ENCODE data around the gene SRSF9.

SRSF9 gene

DNA sequence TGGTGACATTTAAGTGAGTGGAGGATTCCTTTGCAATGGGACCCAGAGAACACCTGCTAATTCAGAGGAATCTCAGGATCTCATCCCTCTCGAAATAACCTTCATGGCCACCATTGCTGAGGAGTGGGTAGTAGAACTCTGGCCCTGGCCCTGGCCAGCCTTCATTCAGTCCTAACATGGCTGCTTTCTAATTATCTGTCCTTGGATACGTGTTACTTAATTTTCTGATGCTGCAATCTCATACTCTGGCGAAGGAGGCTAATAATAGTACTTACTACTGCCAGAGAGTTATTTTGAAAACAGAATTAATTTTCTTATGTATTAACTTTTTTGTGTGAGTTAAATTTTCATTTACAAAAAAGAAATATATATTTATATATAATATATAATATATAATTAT is 43.8 kb downstream of the SRSF9 start:
- TF ChIP-seq, protein P1, sequence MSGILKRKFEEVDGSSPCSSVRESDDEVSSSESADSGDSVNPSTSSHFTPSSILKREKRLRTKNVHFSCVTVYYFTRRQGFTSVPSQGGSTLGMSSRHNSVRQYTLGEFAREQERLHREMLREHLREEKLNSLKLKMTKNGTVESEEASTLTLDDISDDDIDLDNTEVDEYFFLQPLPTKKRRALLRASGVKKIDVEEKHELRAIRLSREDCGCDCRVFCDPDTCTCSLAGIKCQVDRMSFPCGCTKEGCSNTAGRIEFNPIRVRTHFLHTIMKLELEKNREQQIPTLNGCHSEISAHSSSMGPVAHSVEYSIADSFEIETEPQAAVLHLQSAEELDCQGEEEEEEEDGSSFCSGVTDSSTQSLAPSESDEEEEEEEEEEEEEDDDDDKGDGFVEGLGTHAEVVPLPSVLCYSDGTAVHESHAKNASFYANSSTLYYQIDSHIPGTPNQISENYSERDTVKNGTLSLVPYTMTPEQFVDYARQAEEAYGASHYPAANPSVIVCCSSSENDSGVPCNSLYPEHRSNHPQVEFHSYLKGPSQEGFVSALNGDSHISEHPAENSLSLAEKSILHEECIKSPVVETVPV (CRISPR knock-in tag; IDR thresholded peaks at IDR 0.05): no peak
- TF ChIP-seq, protein P2, sequence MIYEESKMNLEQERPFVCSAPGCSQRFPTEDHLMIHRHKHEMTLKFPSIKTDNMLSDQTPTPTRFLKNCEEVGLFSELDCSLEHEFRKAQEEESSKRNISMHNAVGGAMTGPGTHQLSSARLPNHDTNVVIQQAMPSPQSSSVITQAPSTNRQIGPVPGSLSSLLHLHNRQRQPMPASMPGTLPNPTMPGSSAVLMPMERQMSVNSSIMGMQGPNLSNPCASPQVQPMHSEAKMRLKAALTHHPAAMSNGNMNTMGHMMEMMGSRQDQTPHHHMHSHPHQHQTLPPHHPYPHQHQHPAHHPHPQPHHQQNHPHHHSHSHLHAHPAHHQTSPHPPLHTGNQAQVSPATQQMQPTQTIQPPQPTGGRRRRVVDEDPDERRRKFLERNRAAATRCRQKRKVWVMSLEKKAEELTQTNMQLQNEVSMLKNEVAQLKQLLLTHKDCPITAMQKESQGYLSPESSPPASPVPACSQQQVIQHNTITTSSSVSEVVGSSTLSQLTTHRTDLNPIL (CRISPR knock-in tag; IDR thresholded peaks at IDR 0.05; ENCODE audit: low read depth): no peak
- no peak for TF ChIP-seq PPARA (CRISPR knock-in tag; IDR thresholded peaks at IDR 0.05; ENCODE audit: borderline replicate concordance)
- TF ChIP-seq, protein P3, sequence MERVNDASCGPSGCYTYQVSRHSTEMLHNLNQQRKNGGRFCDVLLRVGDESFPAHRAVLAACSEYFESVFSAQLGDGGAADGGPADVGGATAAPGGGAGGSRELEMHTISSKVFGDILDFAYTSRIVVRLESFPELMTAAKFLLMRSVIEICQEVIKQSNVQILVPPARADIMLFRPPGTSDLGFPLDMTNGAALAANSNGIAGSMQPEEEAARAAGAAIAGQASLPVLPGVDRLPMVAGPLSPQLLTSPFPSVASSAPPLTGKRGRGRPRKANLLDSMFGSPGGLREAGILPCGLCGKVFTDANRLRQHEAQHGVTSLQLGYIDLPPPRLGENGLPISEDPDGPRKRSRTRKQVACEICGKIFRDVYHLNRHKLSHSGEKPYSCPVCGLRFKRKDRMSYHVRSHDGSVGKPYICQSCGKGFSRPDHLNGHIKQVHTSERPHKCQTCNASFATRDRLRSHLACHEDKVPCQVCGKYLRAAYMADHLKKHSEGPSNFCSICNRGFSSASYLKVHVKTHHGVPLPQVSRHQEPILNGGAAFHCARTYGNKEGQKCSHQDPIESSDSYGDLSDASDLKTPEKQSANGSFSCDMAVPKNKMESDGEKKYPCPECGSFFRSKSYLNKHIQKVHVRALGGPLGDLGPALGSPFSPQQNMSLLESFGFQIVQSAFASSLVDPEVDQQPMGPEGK (CRISPR knock-in tag; IDR thresholded peaks at IDR 0.05; ENCODE audit: borderline replicate concordance): no peak
- TF ChIP-seq ESRRG (CRISPR knock-in tag; IDR thresholded peaks at IDR 0.05): no peak
- TF ChIP-seq SNAI2 (CRISPR knock-in tag; IDR thresholded peaks at IDR 0.05): no peak
- TF ChIP-seq TOX (CRISPR knock-in tag; IDR thresholded peaks at IDR 0.05; ENCODE audit: borderline replicate concordance): no peak
- TF ChIP-seq, protein P4, sequence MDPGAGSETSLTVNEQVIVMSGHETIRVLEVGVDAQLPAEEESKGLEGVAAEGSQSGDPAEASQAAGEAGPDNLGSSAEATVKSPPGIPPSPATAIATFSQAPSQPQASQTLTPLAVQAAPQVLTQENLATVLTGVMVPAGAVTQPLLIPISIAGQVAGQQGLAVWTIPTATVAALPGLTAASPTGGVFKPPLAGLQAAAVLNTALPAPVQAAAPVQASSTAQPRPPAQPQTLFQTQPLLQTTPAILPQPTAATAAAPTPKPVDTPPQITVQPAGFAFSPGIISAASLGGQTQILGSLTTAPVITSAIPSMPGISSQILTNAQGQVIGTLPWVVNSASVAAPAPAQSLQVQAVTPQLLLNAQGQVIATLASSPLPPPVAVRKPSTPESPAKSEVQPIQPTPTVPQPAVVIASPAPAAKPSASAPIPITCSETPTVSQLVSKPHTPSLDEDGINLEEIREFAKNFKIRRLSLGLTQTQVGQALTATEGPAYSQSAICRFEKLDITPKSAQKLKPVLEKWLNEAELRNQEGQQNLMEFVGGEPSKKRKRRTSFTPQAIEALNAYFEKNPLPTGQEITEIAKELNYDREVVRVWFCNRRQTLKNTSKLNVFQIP (CRISPR knock-in tag; IDR thresholded peaks at IDR 0.05; ENCODE audit: borderline replicate concordance, low read depth): no peak
- TF ChIP-seq GLIS3 (CRISPR knock-in tag; IDR thresholded peaks at IDR 0.05): no peak
- TF ChIP-seq OSR1 (CRISPR knock-in tag; IDR thresholded peaks at IDR 0.05): no peak
- no peak for TF ChIP-seq BACH2 (CRISPR knock-in tag; IDR thresholded peaks at IDR 0.05; ENCODE audit: borderline replicate concordance)
- no peak for TF ChIP-seq ZNF8 (CRISPR knock-in tag; IDR thresholded peaks at IDR 0.05)
- no peak for TF ChIP-seq ZNF565 (CRISPR knock-in tag; conservative IDR thresholded peaks at IDR 0.05; ENCODE audit: low read depth)
- no peak for TF ChIP-seq ZFP30 (CRISPR knock-in tag; IDR thresholded peaks at IDR 0.05)
- ATAC-seq: no peak

DNA sequence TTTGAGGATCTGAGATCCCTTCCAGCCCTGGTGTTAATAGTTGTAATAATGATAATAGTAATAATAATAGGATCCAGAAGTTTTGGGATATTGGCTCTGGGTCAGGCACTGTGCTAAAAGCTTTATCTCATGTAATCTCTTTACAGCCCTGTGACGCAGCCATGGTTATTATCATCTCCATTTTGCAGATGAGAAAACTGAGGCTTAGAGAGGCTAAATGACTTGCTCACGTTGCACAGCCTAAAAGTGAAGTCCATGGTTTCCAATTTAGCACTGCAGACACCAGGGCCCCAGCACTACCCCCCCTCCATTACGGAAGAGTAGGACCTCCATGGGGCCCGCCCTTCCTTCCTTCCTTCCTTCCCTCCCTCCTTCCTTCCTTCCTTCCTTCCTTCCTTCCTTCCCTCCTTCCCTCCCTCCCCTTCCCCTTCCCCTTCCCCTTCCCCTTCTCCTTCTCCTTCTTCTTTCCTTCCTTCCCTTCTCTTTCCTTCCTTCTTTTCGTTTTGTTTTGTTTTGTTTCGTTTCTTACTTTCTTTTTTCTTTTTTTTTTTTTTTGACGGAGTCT is 46.6 kb downstream of the SRSF9 start:
- no peak for ATAC-seq
- TF ChIP-seq, protein P4 (CRISPR knock-in tag; IDR thresholded peaks at IDR 0.05; ENCODE audit: borderline replicate concordance, low read depth): no peak
- no peak for TF ChIP-seq BACH2 (CRISPR knock-in tag; IDR thresholded peaks at IDR 0.05; ENCODE audit: borderline replicate concordance)
- no peak for TF ChIP-seq ARNTL (CRISPR knock-in tag; IDR thresholded peaks at IDR 0.05; ENCODE audit: borderline replicate concordance, low read depth)
- TF ChIP-seq TCF4 (CRISPR knock-in tag; IDR thresholded peaks at IDR 0.05; ENCODE audit: borderline replicate concordance): no peak
- no peak for TF ChIP-seq OSR1 (CRISPR knock-in tag; IDR thresholded peaks at IDR 0.05)
- TF ChIP-seq, protein P2 (CRISPR knock-in tag; IDR thresholded peaks at IDR 0.05; ENCODE audit: low read depth): no peak
- TF ChIP-seq, protein P5, sequence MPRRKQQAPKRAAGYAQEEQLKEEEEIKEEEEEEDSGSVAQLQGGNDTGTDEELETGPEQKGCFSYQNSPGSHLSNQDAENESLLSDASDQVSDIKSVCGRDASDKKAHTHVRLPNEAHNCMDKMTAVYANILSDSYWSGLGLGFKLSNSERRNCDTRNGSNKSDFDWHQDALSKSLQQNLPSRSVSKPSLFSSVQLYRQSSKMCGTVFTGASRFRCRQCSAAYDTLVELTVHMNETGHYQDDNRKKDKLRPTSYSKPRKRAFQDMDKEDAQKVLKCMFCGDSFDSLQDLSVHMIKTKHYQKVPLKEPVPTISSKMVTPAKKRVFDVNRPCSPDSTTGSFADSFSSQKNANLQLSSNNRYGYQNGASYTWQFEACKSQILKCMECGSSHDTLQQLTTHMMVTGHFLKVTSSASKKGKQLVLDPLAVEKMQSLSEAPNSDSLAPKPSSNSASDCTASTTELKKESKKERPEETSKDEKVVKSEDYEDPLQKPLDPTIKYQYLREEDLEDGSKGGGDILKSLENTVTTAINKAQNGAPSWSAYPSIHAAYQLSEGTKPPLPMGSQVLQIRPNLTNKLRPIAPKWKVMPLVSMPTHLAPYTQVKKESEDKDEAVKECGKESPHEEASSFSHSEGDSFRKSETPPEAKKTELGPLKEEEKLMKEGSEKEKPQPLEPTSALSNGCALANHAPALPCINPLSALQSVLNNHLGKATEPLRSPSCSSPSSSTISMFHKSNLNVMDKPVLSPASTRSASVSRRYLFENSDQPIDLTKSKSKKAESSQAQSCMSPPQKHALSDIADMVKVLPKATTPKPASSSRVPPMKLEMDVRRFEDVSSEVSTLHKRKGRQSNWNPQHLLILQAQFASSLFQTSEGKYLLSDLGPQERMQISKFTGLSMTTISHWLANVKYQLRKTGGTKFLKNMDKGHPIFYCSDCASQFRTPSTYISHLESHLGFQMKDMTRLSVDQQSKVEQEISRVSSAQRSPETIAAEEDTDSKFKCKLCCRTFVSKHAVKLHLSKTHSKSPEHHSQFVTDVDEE (CRISPR knock-in tag; IDR thresholded peaks at IDR 0.05): no peak
- no peak for TF ChIP-seq ZNF70 (CRISPR knock-in tag; IDR thresholded peaks at IDR 0.05)
- TF ChIP-seq, protein P1 (CRISPR knock-in tag; IDR thresholded peaks at IDR 0.05): no peak
- no peak for TF ChIP-seq SNAI2 (CRISPR knock-in tag; IDR thresholded peaks at IDR 0.05)
- no peak for TF ChIP-seq GLIS3 (CRISPR knock-in tag; IDR thresholded peaks at IDR 0.05)
- no peak for TF ChIP-seq ESRRG (CRISPR knock-in tag; IDR thresholded peaks at IDR 0.05)
- TF ChIP-seq, protein P3 (CRISPR knock-in tag; IDR thresholded peaks at IDR 0.05; ENCODE audit: borderline replicate concordance): no peak
- no peak for TF ChIP-seq ZFP30 (CRISPR knock-in tag; IDR thresholded peaks at IDR 0.05)
- TF ChIP-seq ZNF565 (CRISPR knock-in tag; conservative IDR thresholded peaks at IDR 0.05; ENCODE audit: low read depth): no peak
- no peak for TF ChIP-seq TOX (CRISPR knock-in tag; IDR thresholded peaks at IDR 0.05; ENCODE audit: borderline replicate concordance)
- TF ChIP-seq PPARA (CRISPR knock-in tag; IDR thresholded peaks at IDR 0.05; ENCODE audit: borderline replicate concordance): no peak

Measured in SK-N-SH treated with all-trans-retinoic acid at 6 μM for 48 hours (cell line).